ENCODE results near the gene ITGB4. TPM values are rescaled to one million over a fixed set of nuclear protein-coding genes. Genes with fewer than 3 reads are reported as not detected.

The ITGB4 gene
- total and polyA plus RNA-seq, 2 of the 13 experiments (the other 11 are each of a cell fraction or from before 2014, with no cell fraction given) = 6.9 to 14.5 TPM

GRCh38 chr17:75720656-75721462 is at the start of gene ITGB4 (continued):
- peak; percentile 51 for TF ChIP-seq CTCF (CRISPR knock-in tag; IDR thresholded peaks at IDR 0.05)
- no peak for TF ChIP-seq ZC3H4 (CRISPR knock-in tag; IDR thresholded peaks at IDR 0.05; ENCODE audit: borderline replicate concordance)
- no peak for TF ChIP-seq DRAP1 (CRISPR knock-in tag; IDR thresholded peaks at IDR 0.05)
- TF ChIP-seq NKX3-1 (CRISPR knock-in tag; IDR thresholded peaks at IDR 0.05) = no peak
- no peak for TF ChIP-seq ZNF124 (CRISPR knock-in tag; IDR thresholded peaks at IDR 0.05)
- no peak for TF ChIP-seq NFRKB (IDR thresholded peaks at IDR 0.05)
- TF ChIP-seq ZNF556 (CRISPR knock-in tag; IDR thresholded peaks at IDR 0.05; ENCODE audit: borderline replicate concordance) = no peak; the same call in 1 of the 2 replicates
- no peak for TF ChIP-seq ZNF33A (CRISPR knock-in tag; IDR thresholded peaks at IDR 0.05; ENCODE audit: borderline replicate concordance)
- no peak for TF ChIP-seq ZNF614 (CRISPR knock-in tag; IDR thresholded peaks at IDR 0.05; ENCODE audit: borderline replicate concordance)
- TF ChIP-seq ZBTB46 (CRISPR knock-in tag; IDR thresholded peaks at IDR 0.05; ENCODE audit: borderline replicate concordance) = 0 out of 2 replicates have a peak, but pooled peaks have one; percentile 34
- no peak for TF ChIP-seq ZNF547 (CRISPR knock-in tag; IDR thresholded peaks at IDR 0.05)
- no peak for TF ChIP-seq HCFC1 (IDR thresholded peaks at IDR 0.05; ENCODE audit: low read depth, low read length)
- peak; percentile 47; the same call in 1 of the 2 replicates for TF ChIP-seq SAP130 (CRISPR knock-in tag; IDR thresholded peaks at IDR 0.05; ENCODE audit: low read depth)
- no peak for TF ChIP-seq FOXC1 (CRISPR knock-in tag; IDR thresholded peaks at IDR 0.05; ENCODE audit: borderline replicate concordance)
- TF ChIP-seq SNAPC2 (CRISPR knock-in tag; IDR thresholded peaks at IDR 0.05) = no peak
- no peak; the same call in 1 of the 2 replicates for TF ChIP-seq MXD3 (CRISPR knock-in tag; IDR thresholded peaks at IDR 0.05)
- no peak for TF ChIP-seq SYNCRIP (IDR thresholded peaks at IDR 0.05; ENCODE audit: insufficient read depth, low read depth, low read length)
- TF ChIP-seq YEATS2 (CRISPR knock-in tag; IDR thresholded peaks at IDR 0.05; ENCODE audit: borderline replicate concordance) = no peak
- TF ChIP-seq ONECUT2 (CRISPR knock-in tag; IDR thresholded peaks at IDR 0.05) = no peak
- no peak for TF ChIP-seq KDM5A (IDR thresholded peaks at IDR 0.05; ENCODE audit: borderline replicate concordance, low read length)
- no peak for TF ChIP-seq ZNF570 (CRISPR knock-in tag; IDR thresholded peaks at IDR 0.05; ENCODE audit: borderline replicate concordance)
- no peak for TF ChIP-seq MAZ (IDR thresholded peaks at IDR 0.05; ENCODE audit: borderline replicate concordance, low read depth, low read length)
- peak; percentile 86 for TF ChIP-seq MAZ (CRISPR knock-in tag; IDR thresholded peaks at IDR 0.05; ENCODE audit: low read depth)
- TF ChIP-seq ZFP36L1 (CRISPR knock-in tag; IDR thresholded peaks at IDR 0.05) = no peak
- TF ChIP-seq REXO4 (CRISPR knock-in tag; IDR thresholded peaks at IDR 0.05; ENCODE audit: borderline replicate concordance) = no peak
- TF ChIP-seq ZNF784 (CRISPR knock-in tag; IDR thresholded peaks at IDR 0.05; ENCODE audit: borderline replicate concordance) = 0 out of 2 replicates have a peak, but pooled peaks have one; percentile 52
